ENCODE data around the gene TSC22D1. TPM values are rescaled to one million over a fixed set of nuclear protein-coding genes. Genes with fewer than 3 reads are reported as not detected.
A peak's percentile ranks its signal among the peaks of the same experiment; 100 is the strongest.

TSC22D1 gene
- total and polyA plus RNA-seq, 4 donors: 21.0 to 43.5 (median 37.0) TPM

GRCh38 chr13:44389876-44390275, 186.3 kb downstream of the TSC22D1 start (continued):
- no peak for TF ChIP-seq ZBTB33 (IDR thresholded peaks at IDR 0.05)
- no peak for TF ChIP-seq FOXA2 (IDR thresholded peaks at IDR 0.05)

GRCh38 chr13:44389060-44389666, 187.0 kb downstream of the TSC22D1 start:
- TF ChIP-seq RAD21 (IDR thresholded peaks at IDR 0.05) (no peak), TAF1 (conservative IDR thresholded peaks at IDR 0.05) (no peak), NR2F2 (IDR thresholded peaks at IDR 0.05) (no peak)
- H3K9me3 ChIP-seq (ENCODE audit: control insufficient read depth in 4 of 4, low read length in 3 of 4): no peaks in the 10 kb centered on the region
- H3K27ac ChIP-seq (ENCODE audit: low read depth in 1 of 2, low read length in 2 of 2): no peak overlapping the region
- H3K36me3 ChIP-seq (ENCODE audit: control insufficient read depth in 4 of 4, insufficient read depth in 3 of 4, low read depth in 1 of 4, low read length in 3 of 4): no peaks in the 10 kb centered on the region
- no peak for DNase-seq (ENCODE audit: low spot score)
- H3K27me3 ChIP-seq (ENCODE audit: control insufficient read depth in 4 of 4, insufficient read depth in 4 of 4, low read length in 3 of 4): no peaks in the 10 kb centered on the region
- WGBS: 85% methylated on average over 4 of the region's 4 CpGs
- H3K4me3 ChIP-seq (ENCODE audit: low read depth in 1 of 3, low read length in 3 of 3): no peak overlapping the region
- H3K4me1 ChIP-seq (ENCODE audit: control insufficient read depth in 4 of 4, insufficient read depth in 4 of 4, low read length in 3 of 4): peaks cover 6 to 29% (median 21%) of the 10 kb centered on the region in 4 donors
- no peak overlapping the region for H3K9ac ChIP-seq (ENCODE audit: low read depth in 1 of 2, low read length in 2 of 2)

- 79% methylated on average over 7 of the region's 7 CpGs for WGBS
- H3K9ac ChIP-seq (ENCODE audit: low read depth in 1 of 2, low read length in 2 of 2): no peak overlapping the region
- no peak for TF ChIP-seq FOXA2 (IDR thresholded peaks at IDR 0.05)
- TF ChIP-seq MAX (IDR thresholded peaks at IDR 0.05): no peak
- no peak for TF ChIP-seq NR2F2 (IDR thresholded peaks at IDR 0.05)
- TF ChIP-seq RXRA (IDR thresholded peaks at IDR 0.05): no peak
- no peak for TF ChIP-seq HNF4G (IDR thresholded peaks at IDR 0.05)
- no peak for TF ChIP-seq EGR1 (IDR thresholded peaks at IDR 0.05; ENCODE audit: low read depth in 2 of 2)
- no peak for TF ChIP-seq HNF4A (conservative IDR thresholded peaks at IDR 0.05)
- no peak for TF ChIP-seq GABPA (IDR thresholded peaks at IDR 0.05 in 1 of 2, conservative IDR thresholded peaks at IDR 0.05 in 1 of 2)
- TF ChIP-seq YY1 (IDR thresholded peaks at IDR 0.05): no peak
- no peaks in the 10 kb centered on the region for H3K27me3 ChIP-seq (ENCODE audit: control insufficient read depth in 4 of 4, insufficient read depth in 4 of 4, low read length in 3 of 4)
- H3K36me3 ChIP-seq (ENCODE audit: control insufficient read depth in 4 of 4, insufficient read depth in 3 of 4, low read depth in 1 of 4, low read length in 3 of 4): no peaks in the 10 kb centered on the region
- no peaks in the 10 kb centered on the region for H3K9me3 ChIP-seq (ENCODE audit: control insufficient read depth in 4 of 4, low read length in 3 of 4)
- peaks cover 6 to 28% (median 24%) of the 10 kb centered on the region in 4 donors for H3K4me1 ChIP-seq (ENCODE audit: control insufficient read depth in 4 of 4, insufficient read depth in 4 of 4, low read length in 3 of 4)
- no peak overlapping the region for H3K27ac ChIP-seq (ENCODE audit: low read depth in 1 of 2, low read length in 2 of 2)
- peak; percentile 63 for DNase-seq (ENCODE audit: low spot score)
- H3K4me3 ChIP-seq (ENCODE audit: low read depth in 1 of 3, low read length in 3 of 3): no peak overlapping the region
Measured at GRCh38 chr13:44388427-44389059, 187.6 kb downstream of the TSC22D1 start.

- no peak overlapping the region for H3K27ac ChIP-seq (ENCODE audit: low read depth in 1 of 2, low read length in 2 of 2)
- H3K27me3 ChIP-seq (ENCODE audit: control insufficient read depth in 4 of 4, insufficient read depth in 4 of 4, low read length in 3 of 4): no peaks in the 10 kb centered on the region
- H3K9me3 ChIP-seq (ENCODE audit: control insufficient read depth in 4 of 4, low read length in 3 of 4): no peaks in the 10 kb centered on the region
- no peak overlapping the region for H3K9ac ChIP-seq (ENCODE audit: low read depth in 1 of 2, low read length in 2 of 2)
- peaks cover 6 to 25% (median 23%) of the 10 kb centered on the region in 4 donors for H3K4me1 ChIP-seq (ENCODE audit: control insufficient read depth in 4 of 4, insufficient read depth in 4 of 4, low read length in 3 of 4)
- TF ChIP-seq RAD21 (IDR thresholded peaks at IDR 0.05) (no peak), FOXA2 (IDR thresholded peaks at IDR 0.05) (no peak), EGR1 (IDR thresholded peaks at IDR 0.05; ENCODE audit: low read depth in 2 of 2) (no peak), REST (IDR thresholded peaks at IDR 0.05) (no peak), TAF1 (conservative IDR thresholded peaks at IDR 0.05) (no peak), RXRA (IDR thresholded peaks at IDR 0.05) (no peak), HNF4G (IDR thresholded peaks at IDR 0.05) (no peak)
- H3K4me3 ChIP-seq (ENCODE audit: low read depth in 1 of 3, low read length in 3 of 3): no peak overlapping the region
- no peaks in the 10 kb centered on the region for H3K36me3 ChIP-seq (ENCODE audit: control insufficient read depth in 4 of 4, insufficient read depth in 3 of 4, low read depth in 1 of 4, low read length in 3 of 4)
- 85% methylated on average over 7 of the region's 7 CpGs for WGBS
- no peak for DNase-seq (ENCODE audit: low spot score)
Measured at GRCh38 chr13:44386913-44387556, 189.1 kb downstream of the TSC22D1 start.
